Measurements from ENCODE around the gene UAP1L1. TPM values are rescaled to one million over a fixed set of nuclear protein-coding genes. Genes with fewer than 3 reads are reported as not detected.

The UAP1L1 gene
- total and polyA plus RNA-seq, 2 of the 8 experiments (the other 6 are each of a cell fraction or from before 2014, with no cell fraction given) = 2.0 to 5.4 TPM

DNA sequence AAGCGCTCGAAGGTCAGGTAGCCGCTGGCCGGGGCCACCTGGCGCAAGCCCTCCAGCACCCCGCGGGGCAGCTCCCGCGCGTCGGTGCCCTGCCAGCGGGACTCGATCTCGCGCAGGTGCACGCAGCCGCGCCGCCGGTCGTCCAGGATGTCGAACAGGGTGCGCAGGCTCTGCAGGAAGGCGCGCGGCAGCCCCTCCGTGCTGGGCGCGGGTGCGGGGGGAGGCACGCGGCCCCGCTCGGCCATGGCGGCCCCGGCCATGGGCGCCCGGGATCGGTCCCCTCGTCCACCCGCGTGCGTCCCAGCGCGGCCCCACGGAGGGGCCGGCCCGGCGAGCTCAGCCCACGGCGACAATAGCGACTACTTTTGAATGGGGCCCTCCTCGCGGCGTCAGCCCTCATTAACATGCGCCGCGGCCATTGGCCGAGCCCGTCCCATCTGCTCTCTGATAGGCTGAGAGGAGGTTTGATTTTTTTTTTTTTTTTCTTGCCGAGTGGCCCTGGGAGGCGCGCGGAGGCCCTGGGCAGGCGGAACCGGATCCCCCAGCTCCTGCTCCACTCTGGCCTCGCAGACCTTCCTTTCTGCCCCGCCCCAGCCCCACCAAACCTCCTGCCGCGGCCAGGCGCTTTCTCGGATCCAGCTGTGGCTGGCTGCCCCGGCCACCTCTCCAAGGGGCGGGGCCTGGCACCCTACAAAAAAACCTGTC, 7.0 kb upstream of the UAP1L1 start, which contains the start of gene SAPCD2 (continued):
- TF ChIP-seq TEAD4 (IDR thresholded peaks at IDR 0.05; ENCODE audit: low read depth, low read length) (no peak), BACH1 (IDR thresholded peaks at IDR 0.05; ENCODE audit: low read length) (no peak; the same call in 1 of the 2 replicates), PHF8 (conservative IDR thresholded peaks at IDR 0.05; ENCODE audit: low read depth, low read length) (no peak), RFX5 (IDR thresholded peaks at IDR 0.05; ENCODE audit: borderline replicate concordance, low read depth, low read length) (no peak), JUND (IDR thresholded peaks at IDR 0.05; ENCODE audit: low read length) (no peak), GTF2F1 (IDR thresholded peaks at IDR 0.05; ENCODE audit: borderline replicate concordance, low read depth, low read length) (no peak), SIN3A (conservative IDR thresholded peaks at IDR 0.05 in 1 of 2, IDR thresholded peaks at IDR 0.05 in 1 of 2; ENCODE audit: low read depth in 1 of 2, low read length in 2 of 2) (no peak), CBX5 (IDR thresholded peaks at IDR 0.05; ENCODE audit: low read depth, low read length) (no peak), CTBP2 (IDR thresholded peaks at IDR 0.05; ENCODE audit: borderline replicate concordance, insufficient read depth, insufficient read length, low read length) (no peak), CHD1 (IDR thresholded peaks at IDR 0.05; ENCODE audit: low read depth, low read length) (no peak), TAF7 (optimal IDR thresholded peaks at IDR 0.05; ENCODE audit: borderline replicate concordance, low read depth, low read length) (peak; percentile 22), KDM5A (IDR thresholded peaks at IDR 0.05; ENCODE audit: low read length) (no peak)
- TF ChIP-seq, protein P1, sequence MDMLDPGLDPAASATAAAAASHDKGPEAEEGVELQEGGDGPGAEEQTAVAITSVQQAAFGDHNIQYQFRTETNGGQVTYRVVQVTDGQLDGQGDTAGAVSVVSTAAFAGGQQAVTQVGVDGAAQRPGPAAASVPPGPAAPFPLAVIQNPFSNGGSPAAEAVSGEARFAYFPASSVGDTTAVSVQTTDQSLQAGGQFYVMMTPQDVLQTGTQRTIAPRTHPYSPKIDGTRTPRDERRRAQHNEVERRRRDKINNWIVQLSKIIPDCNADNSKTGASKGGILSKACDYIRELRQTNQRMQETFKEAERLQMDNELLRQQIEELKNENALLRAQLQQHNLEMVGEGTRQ (IDR thresholded peaks at IDR 0.05; ENCODE audit: low read length) = no peak
- TF ChIP-seq, protein P2, sequence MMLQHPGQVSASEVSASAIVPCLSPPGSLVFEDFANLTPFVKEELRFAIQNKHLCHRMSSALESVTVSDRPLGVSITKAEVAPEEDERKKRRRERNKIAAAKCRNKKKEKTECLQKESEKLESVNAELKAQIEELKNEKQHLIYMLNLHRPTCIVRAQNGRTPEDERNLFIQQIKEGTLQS (IDR thresholded peaks at IDR 0.05; ENCODE audit: insufficient read depth, low read depth, low read length) = no peak
- TF ChIP-seq, protein P3, sequence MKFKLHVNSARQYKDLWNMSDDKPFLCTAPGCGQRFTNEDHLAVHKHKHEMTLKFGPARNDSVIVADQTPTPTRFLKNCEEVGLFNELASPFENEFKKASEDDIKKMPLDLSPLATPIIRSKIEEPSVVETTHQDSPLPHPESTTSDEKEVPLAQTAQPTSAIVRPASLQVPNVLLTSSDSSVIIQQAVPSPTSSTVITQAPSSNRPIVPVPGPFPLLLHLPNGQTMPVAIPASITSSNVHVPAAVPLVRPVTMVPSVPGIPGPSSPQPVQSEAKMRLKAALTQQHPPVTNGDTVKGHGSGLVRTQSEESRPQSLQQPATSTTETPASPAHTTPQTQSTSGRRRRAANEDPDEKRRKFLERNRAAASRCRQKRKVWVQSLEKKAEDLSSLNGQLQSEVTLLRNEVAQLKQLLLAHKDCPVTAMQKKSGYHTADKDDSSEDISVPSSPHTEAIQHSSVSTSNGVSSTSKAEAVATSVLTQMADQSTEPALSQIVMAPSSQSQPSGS (IDR thresholded peaks at IDR 0.05; ENCODE audit: low read length) = no peak
- TF ChIP-seq, protein P4, sequence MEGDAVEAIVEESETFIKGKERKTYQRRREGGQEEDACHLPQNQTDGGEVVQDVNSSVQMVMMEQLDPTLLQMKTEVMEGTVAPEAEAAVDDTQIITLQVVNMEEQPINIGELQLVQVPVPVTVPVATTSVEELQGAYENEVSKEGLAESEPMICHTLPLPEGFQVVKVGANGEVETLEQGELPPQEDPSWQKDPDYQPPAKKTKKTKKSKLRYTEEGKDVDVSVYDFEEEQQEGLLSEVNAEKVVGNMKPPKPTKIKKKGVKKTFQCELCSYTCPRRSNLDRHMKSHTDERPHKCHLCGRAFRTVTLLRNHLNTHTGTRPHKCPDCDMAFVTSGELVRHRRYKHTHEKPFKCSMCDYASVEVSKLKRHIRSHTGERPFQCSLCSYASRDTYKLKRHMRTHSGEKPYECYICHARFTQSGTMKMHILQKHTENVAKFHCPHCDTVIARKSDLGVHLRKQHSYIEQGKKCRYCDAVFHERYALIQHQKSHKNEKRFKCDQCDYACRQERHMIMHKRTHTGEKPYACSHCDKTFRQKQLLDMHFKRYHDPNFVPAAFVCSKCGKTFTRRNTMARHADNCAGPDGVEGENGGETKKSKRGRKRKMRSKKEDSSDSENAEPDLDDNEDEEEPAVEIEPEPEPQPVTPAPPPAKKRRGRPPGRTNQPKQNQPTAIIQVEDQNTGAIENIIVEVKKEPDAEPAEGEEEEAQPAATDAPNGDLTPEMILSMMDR (IDR thresholded peaks at IDR 0.05; ENCODE audit: control extremely low read depth in 1 of 3, insufficient read depth in 1 of 3, low read depth in 1 of 3, low read length in 3 of 3) = no peak
